Measurements from ENCODE around the gene KIRREL3.

KIRREL3 gene

DNA sequence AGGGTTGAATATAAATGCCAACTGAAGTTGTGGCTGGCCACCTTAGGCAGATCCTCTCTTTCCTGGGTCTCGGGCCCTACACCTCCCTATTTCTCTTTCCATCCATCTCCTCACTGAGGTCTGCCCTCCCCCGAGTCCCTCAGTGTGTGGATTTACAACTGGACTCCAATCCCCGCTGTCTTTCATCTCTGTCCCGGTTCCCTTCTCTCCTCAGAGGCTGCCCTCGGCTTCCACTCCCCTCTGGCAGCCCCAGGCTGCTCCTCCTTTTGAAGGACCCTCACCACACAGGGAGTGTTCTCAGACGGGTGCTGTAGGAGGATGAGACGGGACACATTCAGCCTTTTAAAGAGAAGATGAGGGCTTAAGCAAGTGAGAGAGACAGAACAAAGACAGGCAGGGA, 478.0 kb downstream of the KIRREL3 start:
- no peak for DNase-seq

GRCh38 chr11:126522152-126522551, 478.4 kb downstream of the KIRREL3 start:
- DNase-seq, result no peak

GRCh38 chr11:126521196-126521595, 479.4 kb downstream of the KIRREL3 start:
- DNase-seq, result no peak

DNA sequence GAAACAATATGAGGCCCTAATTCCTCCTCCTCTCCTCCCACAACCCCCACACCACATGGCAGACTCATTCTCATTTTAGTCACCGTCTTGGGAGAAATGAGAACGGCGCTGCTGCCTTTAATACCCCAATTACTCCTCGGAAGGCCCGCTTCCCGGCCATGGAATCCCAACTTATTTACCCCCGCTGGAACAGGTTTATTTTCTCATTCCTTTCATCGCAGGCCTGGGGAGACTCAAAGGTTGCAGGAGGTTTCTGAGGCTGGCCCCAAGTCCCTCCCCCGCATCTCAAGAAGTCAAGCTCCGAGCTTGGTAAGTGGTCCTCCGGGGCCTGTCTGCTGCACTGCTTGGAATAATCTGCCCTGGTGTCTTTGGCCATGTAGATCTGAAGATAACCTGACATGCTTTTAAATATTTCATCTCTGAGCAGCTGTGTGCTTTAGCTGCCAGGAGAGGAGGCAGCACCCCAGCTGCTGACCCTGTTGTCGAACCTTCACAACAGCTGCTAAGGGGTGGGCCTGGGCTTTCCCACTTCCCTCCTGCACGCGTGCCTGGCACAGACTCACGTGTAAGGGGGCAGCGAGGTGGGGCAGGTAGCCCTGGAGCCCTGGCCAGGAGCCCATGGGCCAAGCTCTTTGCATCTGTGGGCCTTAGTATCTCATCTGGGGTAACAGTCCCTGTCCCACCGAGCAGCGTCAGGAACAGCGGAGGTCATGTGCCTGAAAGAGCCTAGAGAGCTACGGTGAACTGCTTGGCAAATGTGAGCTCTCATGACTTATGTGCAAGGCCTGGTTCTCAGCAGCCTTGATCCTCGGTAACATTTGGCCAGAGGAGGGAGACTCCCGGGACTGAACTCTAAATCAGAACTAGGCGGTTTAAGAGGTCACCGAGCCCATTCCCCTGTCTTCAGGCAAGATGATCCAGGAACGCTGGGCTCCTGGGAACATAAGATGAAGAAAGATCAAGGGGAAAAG, 480.5 kb downstream of the KIRREL3 start:
- DNase-seq, result no peak

- no peak for DNase-seq
Observed at GRCh38 chr11:126518972-126519690, 481.4 kb downstream of the KIRREL3 start.

GRCh38 chr11:126518071-126518971, 482.2 kb downstream of the KIRREL3 start:
- DNase-seq, result no peak

DNA sequence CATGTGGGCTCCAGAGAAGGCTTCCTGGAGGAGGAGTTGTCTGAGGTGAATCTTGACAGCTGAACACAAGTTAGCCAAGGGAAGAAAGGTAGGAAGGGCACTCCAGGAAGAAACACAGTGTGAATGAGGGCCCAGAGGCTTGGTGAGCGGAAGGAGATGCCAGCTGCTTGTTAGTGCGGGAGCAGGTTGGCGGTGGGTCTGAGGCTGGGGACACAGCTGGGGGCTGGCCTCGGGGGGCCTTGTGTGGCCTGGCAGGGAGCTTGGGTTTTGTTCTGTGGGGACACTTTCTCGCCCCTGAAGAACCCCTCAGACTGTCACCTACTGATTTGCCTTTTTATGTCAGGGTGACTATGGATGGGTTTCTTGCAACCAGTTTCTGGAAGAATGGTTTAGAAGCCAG, 485.1 kb downstream of the KIRREL3 start:
- no peak for DNase-seq

GRCh38 chr11:126514061-126514693, 486.4 kb downstream of the KIRREL3 start:
- DNase-seq, result no peak

DNA sequence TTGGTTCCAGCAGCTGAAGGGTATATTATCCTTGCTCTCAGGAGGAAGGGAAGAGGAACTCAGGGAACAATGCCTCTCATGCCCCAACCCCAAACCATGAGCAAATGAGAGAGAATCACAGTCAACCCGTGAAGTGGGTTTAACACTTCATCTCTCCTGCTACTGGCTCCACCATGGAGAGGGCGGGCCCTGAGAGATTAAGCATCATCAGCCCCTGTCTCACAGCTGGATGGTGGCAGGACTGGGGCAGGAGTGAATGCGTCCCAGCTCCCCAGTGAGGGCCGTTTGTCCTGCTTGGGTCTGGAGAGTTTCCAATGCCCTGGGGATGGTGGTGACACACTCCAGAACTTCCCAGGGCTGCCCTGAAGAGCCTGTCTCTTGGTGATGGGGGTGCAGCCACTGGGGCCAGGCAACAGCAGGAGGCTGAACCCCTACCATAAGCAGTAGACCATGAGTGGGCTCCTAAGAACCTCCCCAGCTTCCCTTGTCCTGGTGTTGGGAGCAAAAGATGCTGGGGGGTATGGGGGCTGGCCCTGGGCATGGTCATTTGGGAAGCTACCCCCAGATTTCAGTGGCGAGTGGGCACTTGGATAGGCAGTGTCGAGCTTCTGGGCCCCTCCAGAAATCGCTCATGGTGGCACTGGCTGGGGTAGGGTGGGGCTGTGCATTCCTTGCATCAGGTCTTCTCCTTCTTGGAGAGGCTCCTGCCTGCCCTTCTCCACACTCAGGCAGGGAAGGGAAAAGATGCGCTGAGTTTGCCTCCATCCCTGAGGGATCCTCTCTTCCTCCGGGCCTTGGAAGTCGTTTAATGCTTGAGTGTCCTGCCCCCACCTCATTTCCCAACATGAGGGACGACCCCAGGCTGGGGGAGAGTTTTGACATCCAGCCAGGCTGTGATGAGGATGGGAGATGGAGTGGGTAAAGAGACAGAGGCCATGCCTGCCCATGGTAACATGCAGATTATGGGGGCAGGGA, 487.5 kb downstream of the KIRREL3 start:
- DNase-seq, result no peak

GRCh38 chr11:126512251-126512650, 488.3 kb downstream of the KIRREL3 start:
- no peak for DNase-seq

GRCh38 chr11:126511475-126512115, 489.0 kb downstream of the KIRREL3 start:
- DNase-seq, result no peak

DNA sequence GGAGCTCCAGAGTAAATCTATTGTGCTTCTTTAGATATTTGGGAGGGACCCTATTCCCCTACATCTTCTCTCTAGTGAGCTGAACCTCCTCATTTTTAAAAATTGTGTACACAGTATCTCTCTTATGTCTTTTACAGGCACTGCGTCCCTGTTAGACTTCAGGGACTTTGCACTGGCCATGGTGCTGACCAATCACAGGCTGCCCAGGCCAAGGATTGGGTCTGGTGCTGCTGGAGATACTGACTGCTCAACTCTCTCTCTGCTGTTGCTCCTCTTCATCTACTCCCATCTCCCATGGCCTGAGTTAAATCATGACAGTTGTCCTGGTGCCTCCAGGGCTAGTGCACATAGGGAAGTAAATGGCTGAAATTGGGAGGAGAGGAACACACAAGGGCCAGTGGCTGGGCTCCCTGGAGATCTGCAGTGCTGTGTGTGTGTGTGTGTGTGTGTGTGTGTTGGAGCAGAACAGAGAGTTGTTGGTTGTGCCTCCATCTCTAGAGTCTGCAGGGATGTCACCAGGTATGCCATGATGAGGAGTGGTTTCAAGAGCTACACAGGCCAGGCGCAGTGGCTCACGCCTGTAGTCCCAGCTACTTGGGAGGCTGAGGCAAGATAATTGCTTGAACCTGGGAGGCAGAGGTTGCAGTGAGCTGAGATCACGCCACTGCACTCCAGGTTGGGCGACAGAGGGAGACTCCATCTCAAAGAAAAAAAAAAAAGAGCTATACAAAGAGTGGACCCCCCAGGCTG, 489.8 kb downstream of the KIRREL3 start:
- DNase-seq, result no peak

DNA sequence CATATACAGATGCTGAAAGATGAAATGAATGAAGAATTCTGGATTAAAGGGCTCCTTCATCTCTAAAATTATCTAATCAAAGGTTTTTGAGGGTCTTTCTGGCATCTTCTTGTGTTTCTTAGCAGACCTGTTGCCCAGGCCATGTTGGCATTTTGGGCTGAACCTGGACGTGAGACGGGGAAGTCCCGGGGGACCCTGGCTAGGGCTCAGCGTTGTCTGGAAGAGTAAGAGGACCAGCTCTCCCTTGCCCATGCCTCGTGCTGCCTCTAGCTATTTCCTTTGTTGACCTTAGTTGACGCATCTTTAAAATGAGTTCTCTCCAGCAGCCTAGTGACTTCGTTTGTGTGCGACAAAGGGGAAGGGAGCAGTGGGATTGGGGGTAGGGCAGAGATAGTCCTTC, 492.9 kb downstream of the KIRREL3 start:
- no peak for DNase-seq

- DNase-seq, result no peak
Observed at GRCh38 chr11:126506789-126507188, 493.8 kb downstream of the KIRREL3 start.

DNA sequence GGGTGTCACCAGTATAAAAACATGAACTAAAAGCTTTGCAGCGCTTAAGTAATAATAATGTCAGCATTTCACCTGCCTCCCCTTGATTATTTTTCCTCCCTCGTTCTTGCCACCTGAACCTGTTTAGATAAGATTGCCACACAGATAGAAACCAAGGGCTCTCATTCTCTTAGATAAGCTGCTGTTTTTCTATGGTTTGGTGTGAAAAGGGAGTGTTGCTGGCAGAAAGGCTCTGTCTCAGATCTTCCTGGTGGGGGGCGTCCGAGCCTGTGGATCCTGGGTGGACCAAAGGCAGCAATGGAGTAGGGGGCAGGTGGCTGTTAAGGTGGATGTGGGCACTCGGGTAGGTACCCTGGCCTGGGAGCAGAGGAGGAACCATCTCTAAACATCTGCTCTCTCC, 497.6 kb downstream of the KIRREL3 start:
- DNase-seq, result no peak

DNA sequence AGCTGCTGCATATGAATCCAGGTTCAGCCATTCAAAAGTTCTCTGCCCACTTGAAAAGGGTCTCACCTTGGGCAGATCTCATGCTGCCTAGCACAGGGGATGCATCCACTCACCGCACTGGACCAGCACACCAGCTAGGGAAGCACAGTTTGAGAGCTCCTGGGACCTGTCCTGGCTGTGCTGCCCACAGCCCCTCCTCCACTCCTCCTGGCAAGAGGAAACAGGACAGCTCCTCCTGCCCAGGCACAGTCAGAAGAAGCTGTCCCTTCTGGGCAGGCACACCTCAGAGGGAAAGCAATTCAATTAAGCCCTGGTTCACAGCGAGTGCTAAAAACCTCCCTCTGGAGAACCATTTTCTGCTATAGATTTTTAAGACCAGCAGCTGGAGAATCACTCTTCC, 498.4 kb downstream of the KIRREL3 start:
- DNase-seq, result no peak

GRCh38 chr11:126501641-126502040, 498.9 kb downstream of the KIRREL3 start:
- DNase-seq, result no peak

DNA sequence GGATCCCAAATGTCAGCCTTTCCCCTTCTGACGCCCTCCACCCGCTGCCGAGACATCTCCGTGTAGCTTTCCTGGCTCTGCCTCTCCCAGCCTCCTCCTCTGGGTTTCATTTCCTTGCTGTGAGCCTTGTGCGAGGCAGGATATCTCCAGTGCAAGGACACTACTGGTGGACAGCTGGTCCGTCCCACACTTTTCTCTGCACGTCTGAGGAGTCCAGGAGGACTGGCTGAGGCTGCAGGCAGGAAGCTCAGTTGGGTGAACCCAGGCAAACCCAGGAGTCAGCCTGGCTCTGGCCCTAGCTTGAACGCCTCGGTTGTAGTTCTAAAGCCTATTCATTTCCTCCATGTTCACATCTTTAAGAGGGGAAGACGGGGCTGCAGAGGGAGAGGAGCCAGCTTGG, 499.6 kb downstream of the KIRREL3 start:
- no peak for DNase-seq

- no peak for DNase-seq
Observed at GRCh38 chr11:126499131-126499752, 501.3 kb downstream of the KIRREL3 start.
